Esophagus (tissue), 2 donors: ENCODE data around the gene TTLL8. TPM values are rescaled to one million over a fixed set of nuclear protein-coding genes. Genes with fewer than 3 reads are reported as not detected.

Source experiments
- H3K27ac ChIP-seq, 2 donors: one replicate each; pipeline ENCODE4 v1.5.1; 2013; ENCODE audit warnings: low read depth in 2 of 2, mild to moderate bottlenecking in 2 of 2, inconsistent platforms in 1 of 2, low read length in 1 of 2, moderate library complexity in 1 of 2
- H3K27me3 ChIP-seq, 2 donors: one replicate each; pipeline ENCODE4 v1.6.1; 2013; ENCODE audit warnings: low read length in 2 of 2, control low read depth in 1 of 2, mild to moderate bottlenecking in 1 of 2; ENCODE audit not compliant: insufficient read depth in 2 of 2, control insufficient read depth in 1 of 2
- H3K36me3 ChIP-seq, 2 donors: one replicate each; pipeline ENCODE4 v1.6.1; 2013; ENCODE audit warnings: low read length in 1 of 2; ENCODE audit not compliant: control insufficient read depth in 2 of 2, insufficient read depth in 2 of 2
- H3K4me1 ChIP-seq, 2 donors: one replicate each; pipeline ENCODE4 v1.6.1; 2013; ENCODE audit warnings: low read length in 1 of 2; ENCODE audit not compliant: control insufficient read depth in 2 of 2, insufficient read depth in 2 of 2
- H3K4me3 ChIP-seq, 2 donors: one replicate each; pipeline ENCODE4 v1.5.1; 2013; ENCODE audit warnings: low read length in 2 of 2, mild to moderate bottlenecking in 2 of 2, low read depth in 1 of 2, moderate library complexity in 1 of 2
- H3K9me3 ChIP-seq, 2 donors: one replicate each; pipeline ENCODE4 v1.6.1; 2013; ENCODE audit warnings: mild to moderate bottlenecking in 2 of 2, low read depth in 1 of 2, low read length in 1 of 2, moderate library complexity in 1 of 2; ENCODE audit not compliant: control insufficient read depth in 2 of 2, insufficient read depth in 1 of 2
- WGBS, 2 donors: extraction: QIAGEN DNeasy Blood & Tissue Kit; methylation state at CpG; one replicate each; pipeline ENCODE4 v1.1.7; 2013; 5-methylcytosine and 5-hydroxymethylcytosine counted together
- polyA plus RNA-seq, 2 donors: library from polyadenylated mRNA; stranded (reverse); fragments of 200-250 nt; gene quantifications; one replicate each; pipeline ENCODE4 v1.2.3, GENCODE V29; 2013
- donor health status: healthy with polysubstance abuse.
- donor health status: Bipolar disorder and iron deficiency.

TTLL8 gene
- polyA plus RNA-seq, 2 donors = not detected

- Histone ChIP-seq H3K4me3 (no peak overlapping the region), H3K36me3 (no peaks in the 10 kb centered on the region), H3K4me1 (peaks cover 2 to 3% of the 10 kb centered on the region in 2 donors), H3K27ac (no peak overlapping the region), H3K9me3 (peaks cover 0 to 2% of the 10 kb centered on the region in 2 donors), H3K27me3 (no peaks in the 10 kb centered on the region)
- 86 to 91% methylated on average over 41 to 43 of the region's 43 CpGs for whole genome bisulfite sequencing, 2 donors
These were observed 18.8 kb upstream of the TTLL8 start for GRCh38 chr22:50076646-50077535.

- Histone ChIP-seq H3K27me3 (no peaks in the 10 kb centered on the region), H3K4me1 (peaks cover 2 to 3% of the 10 kb centered on the region in 2 donors), H3K27ac (peak overlapping the region; percentile 19 to 69), H3K4me3 (no peak overlapping the region), H3K9me3 (peaks cover 0 to 2% of the 10 kb centered on the region in 2 donors), H3K36me3 (no peaks in the 10 kb centered on the region)
- 57 to 68% methylated on average over 32 of the region's 32 CpGs for WGBS, 2 donors
These were observed 16.7 kb upstream of the TTLL8 start for GRCh38 chr22:50074551-50075530.

DNA sequence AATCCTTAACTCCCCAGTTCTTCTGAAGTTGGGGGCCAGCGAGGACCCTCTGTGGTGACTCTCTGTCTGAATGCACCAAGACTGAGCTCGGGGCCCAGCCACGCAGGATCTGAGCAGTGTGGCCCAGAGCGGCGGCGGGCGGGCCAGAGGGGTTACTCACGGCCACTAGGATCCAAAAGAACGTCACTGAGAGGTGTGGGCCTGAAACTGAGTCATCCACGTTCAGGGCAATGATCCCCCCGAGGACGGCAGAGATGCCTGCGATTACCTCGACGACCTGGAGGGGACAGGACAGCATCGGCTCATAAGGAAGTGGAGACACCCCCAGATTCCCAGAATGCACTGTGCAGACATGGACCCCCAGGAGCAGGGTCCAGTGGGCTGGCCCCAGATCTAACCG is 16.0 kb upstream of the TTLL8 start:
- Histone ChIP-seq H3K9me3 (peaks cover 0 to 2% of the 10 kb centered on the region in 2 donors), H3K36me3 (no peaks in the 10 kb centered on the region), H3K4me1 (peaks cover 0 to 3% of the 10 kb centered on the region in 2 donors), H3K27ac (no peak overlapping the region), H3K27me3 (no peaks in the 10 kb centered on the region), H3K4me3 (no peak overlapping the region)
- 66 to 78% methylated on average over 17 of the region's 17 CpGs for WGBS, 2 donors

DNA sequence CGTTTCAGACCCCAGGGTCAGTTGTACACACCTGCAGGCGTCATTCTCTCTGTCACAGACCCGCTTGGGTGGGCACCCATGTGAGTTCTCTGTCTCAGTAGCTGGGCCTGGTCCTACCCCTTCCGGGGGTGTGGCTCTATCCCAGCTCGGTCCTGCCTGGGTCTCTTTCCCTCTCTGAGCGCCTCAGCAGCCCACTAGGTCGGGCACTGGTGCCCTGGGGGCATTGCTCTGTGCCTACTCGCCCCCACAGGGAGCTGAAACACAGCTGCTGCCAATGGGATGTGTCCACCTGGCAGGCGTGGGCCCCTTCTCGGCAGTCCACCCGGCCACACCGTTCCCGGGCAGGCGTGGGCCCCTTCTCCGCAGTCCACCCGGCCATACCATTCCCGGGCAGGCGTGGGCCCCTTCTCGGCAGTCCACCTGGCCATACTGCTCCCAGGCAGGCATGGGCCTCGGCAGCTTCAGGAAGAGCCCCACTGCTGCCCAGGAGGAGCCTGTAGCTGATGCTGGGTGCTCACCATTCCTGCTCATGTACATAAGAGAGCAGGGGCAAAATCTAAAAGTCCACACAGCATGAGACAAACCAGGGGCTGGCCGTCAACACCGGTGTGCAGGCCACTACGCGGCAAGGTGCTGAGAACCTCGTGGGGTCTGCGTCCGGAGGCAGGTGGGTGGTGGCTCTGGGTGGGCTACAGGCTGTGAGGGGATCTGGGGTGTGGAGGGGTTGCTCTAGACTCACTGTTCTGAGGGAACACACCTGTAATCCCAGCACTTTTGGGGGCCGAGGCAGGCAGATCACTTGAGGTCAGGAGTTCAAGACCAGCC is 14.8 kb upstream of the TTLL8 start:
- WGBS, 2 donors = 81 to 83% methylated on average over 28 of the region's 28 CpGs
- Histone ChIP-seq H3K36me3 (no peaks in the 10 kb centered on the region), H3K4me1 (peaks cover 0 to 3% of the 10 kb centered on the region in 2 donors), H3K27ac (no peak overlapping the region), H3K4me3 (no peak overlapping the region), H3K9me3 (peaks cover 0 to 2% of the 10 kb centered on the region in 2 donors), H3K27me3 (no peaks in the 10 kb centered on the region)

GRCh38 chr22:50072167-50072555 is 14.1 kb upstream of the TTLL8 start:
- Histone ChIP-seq H3K4me3 (no peak overlapping the region), H3K4me1 (peaks cover 0 to 3% of the 10 kb centered on the region in 2 donors), H3K27me3 (no peaks in the 10 kb centered on the region), H3K9me3 (peaks cover 0 to 2% of the 10 kb centered on the region in 2 donors), H3K27ac (no peak overlapping the region), H3K36me3 (no peaks in the 10 kb centered on the region)
- 88 to 92% methylated on average over 9 of the region's 9 CpGs for whole genome bisulfite sequencing, 2 donors

DNA sequence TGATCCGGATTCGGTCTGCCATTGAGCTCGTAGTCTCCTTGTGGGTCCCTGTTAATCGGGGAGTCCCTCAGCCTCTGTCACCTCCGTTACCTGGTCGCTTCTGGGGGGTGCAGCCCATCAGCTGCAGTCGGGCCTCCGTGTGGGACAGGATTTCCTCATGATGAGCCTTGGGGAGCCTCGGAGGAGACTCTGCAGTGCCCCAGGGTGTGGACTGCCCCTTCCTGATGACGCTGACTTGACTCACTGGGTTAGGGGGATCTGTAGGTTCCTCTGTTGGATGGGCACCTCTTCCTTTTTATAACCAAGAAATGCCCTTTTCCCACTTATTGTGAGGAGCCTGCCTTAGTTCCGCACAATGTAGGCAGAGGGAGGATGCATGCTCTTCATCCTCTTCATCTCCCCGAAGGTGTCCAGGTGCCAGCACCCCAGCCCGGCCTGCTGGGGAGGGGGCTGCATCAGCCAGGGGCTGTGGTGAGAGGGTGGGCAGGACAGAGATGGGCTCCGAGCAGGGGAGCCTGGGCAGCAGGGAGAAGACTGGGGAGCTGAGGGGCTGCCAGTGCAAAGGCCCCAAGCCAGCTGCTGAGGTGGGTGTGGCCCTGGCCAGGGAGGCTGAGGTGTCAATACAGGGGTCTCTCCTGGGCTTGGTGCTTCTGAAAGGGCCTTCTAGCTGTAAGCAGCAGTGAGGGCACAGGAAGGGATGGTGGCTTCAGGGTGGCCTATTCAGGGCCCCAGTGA is 13.5 kb upstream of the TTLL8 start:
- Histone ChIP-seq H3K36me3 (no peaks in the 10 kb centered on the region), H3K27ac (no peak overlapping the region), H3K4me3 (no peak overlapping the region), H3K4me1 (peaks cover 0 to 3% of the 10 kb centered on the region in 2 donors), H3K9me3 (peaks cover 0 to 2% of the 10 kb centered on the region in 2 donors), H3K27me3 (no peaks in the 10 kb centered on the region)
- WGBS, 2 donors = 84 to 85% methylated on average over 14 of the region's 14 CpGs

GRCh38 chr22:50070366-50070765 is 12.3 kb upstream of the TTLL8 start:
- WGBS, 2 donors = 83% methylated on average over 8 of the region's 8 CpGs
- Histone ChIP-seq H3K4me3 (no peak overlapping the region), H3K27ac (no peak overlapping the region), H3K36me3 (no peaks in the 10 kb centered on the region), H3K9me3 (peaks cover 0 to 2% of the 10 kb centered on the region in 2 donors), H3K4me1 (peaks cover 0 to 3% of the 10 kb centered on the region in 2 donors), H3K27me3 (no peaks in the 10 kb centered on the region)

DNA sequence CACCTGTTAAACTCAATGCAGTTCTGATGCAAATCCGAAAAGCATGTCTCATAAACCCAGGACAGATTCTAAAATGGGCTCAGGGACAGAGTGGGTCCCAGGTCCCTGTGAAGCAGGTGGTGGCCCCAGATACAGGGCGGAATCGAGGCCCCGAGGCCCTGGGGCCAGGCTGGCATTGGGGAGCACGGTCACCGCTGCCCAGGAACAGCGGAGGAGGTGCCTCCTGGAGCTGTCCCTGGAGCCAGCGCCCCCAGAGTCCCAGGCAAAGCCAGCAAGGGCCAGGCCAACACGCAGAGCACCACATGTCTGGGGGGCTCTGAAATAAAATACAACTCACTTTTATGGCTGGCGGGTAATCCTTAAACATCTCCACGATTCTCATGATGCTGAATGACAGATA is 10.0 kb upstream of the TTLL8 start:
- Histone ChIP-seq H3K27ac (no peak overlapping the region), H3K9me3 (no peaks in the 10 kb centered on the region), H3K27me3 (no peaks in the 10 kb centered on the region), H3K36me3 (no peaks in the 10 kb centered on the region), H3K4me1 (no peaks in the 10 kb centered on the region), H3K4me3 (no peak overlapping the region)
- WGBS, 2 donors = 81 to 88% methylated on average over 11 of the region's 11 CpGs
